ENCODE measurements around the gene RNF123. TPM values are rescaled to one million over a fixed set of nuclear protein-coding genes. Genes with fewer than 3 reads are reported as not detected.

Gene RNF123
- total RNA-seq, 1 experiment from 2014 or later: 71.9 TPM

DNA sequence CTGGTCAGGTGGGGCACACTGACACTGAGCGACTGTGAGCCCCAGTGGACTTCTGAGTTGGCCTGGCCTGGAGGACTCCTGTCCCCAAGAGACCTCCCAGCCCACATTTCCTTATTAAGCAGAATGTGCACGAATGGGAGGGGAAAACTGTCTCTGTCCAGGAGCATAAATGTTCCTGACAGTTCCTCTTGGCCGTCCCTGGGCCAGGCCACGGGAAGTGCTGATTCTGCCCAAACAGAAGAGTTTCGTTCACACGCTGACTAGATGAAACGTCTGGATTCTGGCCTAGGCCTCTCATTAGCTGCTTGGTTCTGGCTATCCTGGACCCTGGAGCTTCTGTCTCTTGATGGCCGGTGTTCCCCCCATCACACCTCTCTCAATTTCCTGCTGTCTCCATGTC is 44.7 kb upstream of the RNF123 start:
- BruUV-seq (replicated peaks): no TSS peak
- Histone ChIP-seq H3K79me2 (ENCODE audit: insufficient read depth, low read length) (no peaks in the 10 kb centered on the region), H3K4me2 (ENCODE audit: low read length) (no peak overlapping the region), H3K36me3 (ENCODE audit: control insufficient read depth in 1 of 2, insufficient read depth in 2 of 2, low read length in 2 of 2) (no peaks in the 10 kb centered on the region), H3K4me3 (replicated peaks in 1 of 2; ENCODE audit: low read depth in 1 of 2, low read length in 2 of 2) (no peak overlapping the region), H3K9me3 (ENCODE audit: control insufficient read depth in 1 of 2, insufficient read depth in 1 of 2, low read depth in 1 of 2, low read length in 2 of 2) (no peaks in the 10 kb centered on the region), H3K9ac (ENCODE audit: low read length) (no peak overlapping the region), H3K27ac (ENCODE audit: low read depth, low read length) (no peak overlapping the region), H3K4me1 (ENCODE audit: control insufficient read depth in 1 of 2, insufficient read depth in 2 of 2, low read length in 2 of 2) (peaks cover 4 to 14% of the 10 kb centered on the region in 2 experiments; a peak in 2 of 4 replicates), H3K27me3 (ENCODE audit: insufficient read depth, low read length) (no peaks in the 10 kb centered on the region), H4K20me1 (ENCODE audit: insufficient read depth) (no peaks in the 10 kb centered on the region), H2AFZ (ENCODE audit: low read depth, low read length, poor library complexity, severe bottlenecking) (no peak overlapping the region), H3K9me2 (ENCODE audit: insufficient read depth) (no peaks in the 10 kb centered on the region)
- ATAC-seq (no peak), DNase-seq (ENCODE audit: low read depth, low spot score) (no peak)
- ChIA-PET POLR2A (no interaction called here), RAD21 (ENCODE audit: low non-redundant PET in 1 of 2, low total read pairs in 2 of 2, uncharacterized antibody in 2 of 2, unreplicated experiment in 2 of 2) (no interaction called here), CTCF (no interaction called here)
- TF ChIP-seq CTCF (IDR thresholded peaks at IDR 0.05 in 2 of 3, conservative IDR thresholded peaks at IDR 0.05 in 1 of 3; ENCODE audit: borderline replicate concordance in 1 of 3, insufficient read depth in 1 of 3, low read depth in 2 of 3, low read length in 2 of 3) (no peak), ZFX (IDR thresholded peaks at IDR 0.05) (no peak), ATF3 (IDR thresholded peaks at IDR 0.05) (no peak), ELF1 (IDR thresholded peaks at IDR 0.05; ENCODE audit: borderline replicate concordance, low read depth) (no peak), POLR2AphosphoS5 (IDR thresholded peaks at IDR 0.05; ENCODE audit: low read depth, low read length) (no peak), TCF7L2 (IDR thresholded peaks at IDR 0.05; ENCODE audit: borderline replicate concordance, extremely low read depth, insufficient read depth, insufficient read length) (no peak), YY1 (IDR thresholded peaks at IDR 0.05; ENCODE audit: extremely low read depth, insufficient replicate concordance, low read depth, low read length) (no peak), EZH2 (IDR thresholded peaks at IDR 0.05) (no peak), RAD21 (IDR thresholded peaks at IDR 0.05; ENCODE audit: low read depth) (no peak), SP1 (IDR thresholded peaks at IDR 0.05; ENCODE audit: low read depth) (no peak), SIN3A (IDR thresholded peaks at IDR 0.05; ENCODE audit: low read depth) (no peak), POLR2A (IDR thresholded peaks at IDR 0.05; ENCODE audit: borderline replicate concordance, extremely low read depth, insufficient read depth, insufficient read length) (no peak), ZNF274 (IDR thresholded peaks at IDR 0.05; ENCODE audit: low read depth, low read length) (no peak), SRF (IDR thresholded peaks at IDR 0.05; ENCODE audit: low read depth) (no peak), REST (IDR thresholded peaks at IDR 0.05; ENCODE audit: low read depth) (no peak), FOSL1 (IDR thresholded peaks at IDR 0.05; ENCODE audit: low read depth) (no peak), CEBPB (IDR thresholded peaks at IDR 0.05; ENCODE audit: low read depth) (no peak), CBX3 (IDR thresholded peaks at IDR 0.05; ENCODE audit: low read depth) (no peak)
- TF ChIP-seq, protein P1, sequence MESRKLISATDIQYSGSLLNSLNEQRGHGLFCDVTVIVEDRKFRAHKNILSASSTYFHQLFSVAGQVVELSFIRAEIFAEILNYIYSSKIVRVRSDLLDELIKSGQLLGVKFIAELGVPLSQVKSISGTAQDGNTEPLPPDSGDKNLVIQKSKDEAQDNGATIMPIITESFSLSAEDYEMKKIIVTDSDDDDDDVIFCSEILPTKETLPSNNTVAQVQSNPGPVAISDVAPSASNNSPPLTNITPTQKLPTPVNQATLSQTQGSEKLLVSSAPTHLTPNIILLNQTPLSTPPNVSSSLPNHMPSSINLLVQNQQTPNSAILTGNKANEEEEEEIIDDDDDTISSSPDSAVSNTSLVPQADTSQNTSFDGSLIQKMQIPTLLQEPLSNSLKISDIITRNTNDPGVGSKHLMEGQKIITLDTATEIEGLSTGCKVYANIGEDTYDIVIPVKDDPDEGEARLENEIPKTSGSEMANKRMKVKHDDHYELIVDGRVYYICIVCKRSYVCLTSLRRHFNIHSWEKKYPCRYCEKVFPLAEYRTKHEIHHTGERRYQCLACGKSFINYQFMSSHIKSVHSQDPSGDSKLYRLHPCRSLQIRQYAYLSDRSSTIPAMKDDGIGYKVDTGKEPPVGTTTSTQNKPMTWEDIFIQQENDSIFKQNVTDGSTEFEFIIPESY (IDR thresholded peaks at IDR 0.05; ENCODE audit: extremely low read depth, insufficient replicate concordance, low read length): no peak
- TF ChIP-seq, protein P2, sequence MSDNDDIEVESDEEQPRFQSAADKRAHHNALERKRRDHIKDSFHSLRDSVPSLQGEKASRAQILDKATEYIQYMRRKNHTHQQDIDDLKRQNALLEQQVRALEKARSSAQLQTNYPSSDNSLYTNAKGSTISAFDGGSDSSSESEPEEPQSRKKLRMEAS (IDR thresholded peaks at IDR 0.05): no peak
- intact Hi-C loops (cut with micrococcal nuclease): no loop called here

Measured in HCT116 (cell line).